ENCODE results near the gene NUTM2D.
A peak's percentile ranks its signal among the peaks of the same experiment; 100 is the strongest.
"Not testable (repeated sequence)": the region's sequence is repeated elsewhere in the genome, so short reads cannot be mapped to it uniquely, and the experiment has no call there.

NUTM2D gene

GRCh38 chr10:87355110-87355509 lies 2.4 kb upstream of the NUTM2D start:
- DNase-seq (ENCODE audit: low read depth); H3K4me3 ChIP-seq (ENCODE audit: low read length): not testable (repeated sequence)

GRCh38 chr10:87358159-87358558 lies 615 bp downstream of the NUTM2D start:
- DNase-seq (ENCODE audit: low read depth); H3K4me3 ChIP-seq (ENCODE audit: low read length): not testable (repeated sequence)

- DNase-seq (ENCODE audit: low read depth); H3K4me3 ChIP-seq (ENCODE audit: low read length): not testable (repeated sequence)
Observed at GRCh38 chr10:87369514-87370112, 12.1 kb downstream of the NUTM2D start.

- not testable (repeated sequence) for H3K4me3 ChIP-seq (ENCODE audit: low read length); DNase-seq (ENCODE audit: low read depth)
Observed at GRCh38 chr10:87374091-87374490, 16.5 kb downstream of the NUTM2D start.

- not testable (repeated sequence) for H3K4me3 ChIP-seq (ENCODE audit: low read length); DNase-seq (ENCODE audit: low read depth)
Observed at GRCh38 chr10:87379115-87379514, 21.6 kb downstream of the NUTM2D start.

- DNase-seq (ENCODE audit: low read depth), result peak; percentile 43
- H3K4me3 ChIP-seq (ENCODE audit: low read length), result not testable (repeated sequence)
Observed at GRCh38 chr10:87383149-87383857, 25.8 kb downstream of the NUTM2D start.

- not testable (repeated sequence) for DNase-seq (ENCODE audit: low read depth); H3K4me3 ChIP-seq (ENCODE audit: low read length)
Observed at GRCh38 chr10:87384283-87384682, 26.7 kb downstream of the NUTM2D start.

GRCh38 chr10:87385762-87386360 lies 28.3 kb downstream of the NUTM2D start:
- not testable (repeated sequence) for H3K4me3 ChIP-seq (ENCODE audit: low read length); DNase-seq (ENCODE audit: low read depth)

- H3K4me3 ChIP-seq (ENCODE audit: low read length); DNase-seq (ENCODE audit: low read depth): not testable (repeated sequence)
Observed at GRCh38 chr10:87391360-87391759, 33.8 kb downstream of the NUTM2D start.

- not testable (repeated sequence) for H3K4me3 ChIP-seq (ENCODE audit: low read length); DNase-seq (ENCODE audit: low read depth)
Observed at GRCh38 chr10:87396206-87396605, 38.7 kb downstream of the NUTM2D start.

- DNase-seq (ENCODE audit: low read depth); H3K4me3 ChIP-seq (ENCODE audit: low read length): not testable (repeated sequence)
Observed at GRCh38 chr10:87398436-87398835, 40.9 kb downstream of the NUTM2D start.

GRCh38 chr10:87407516-87408467 lies 50.2 kb downstream of the NUTM2D start:
- DNase-seq (ENCODE audit: low read depth); H3K4me3 ChIP-seq (ENCODE audit: low read length): not testable (repeated sequence)

GRCh38 chr10:87413921-87414320 lies 56.4 kb downstream of the NUTM2D start:
- not testable (repeated sequence) for H3K4me3 ChIP-seq (ENCODE audit: low read length)

More at GRCh38 chr10:87413921-87414320, 56.4 kb downstream of the NUTM2D start:
- not testable (repeated sequence) for DNase-seq (ENCODE audit: low read depth)
